ENCODE data around the gene KCMF1.

DNA sequence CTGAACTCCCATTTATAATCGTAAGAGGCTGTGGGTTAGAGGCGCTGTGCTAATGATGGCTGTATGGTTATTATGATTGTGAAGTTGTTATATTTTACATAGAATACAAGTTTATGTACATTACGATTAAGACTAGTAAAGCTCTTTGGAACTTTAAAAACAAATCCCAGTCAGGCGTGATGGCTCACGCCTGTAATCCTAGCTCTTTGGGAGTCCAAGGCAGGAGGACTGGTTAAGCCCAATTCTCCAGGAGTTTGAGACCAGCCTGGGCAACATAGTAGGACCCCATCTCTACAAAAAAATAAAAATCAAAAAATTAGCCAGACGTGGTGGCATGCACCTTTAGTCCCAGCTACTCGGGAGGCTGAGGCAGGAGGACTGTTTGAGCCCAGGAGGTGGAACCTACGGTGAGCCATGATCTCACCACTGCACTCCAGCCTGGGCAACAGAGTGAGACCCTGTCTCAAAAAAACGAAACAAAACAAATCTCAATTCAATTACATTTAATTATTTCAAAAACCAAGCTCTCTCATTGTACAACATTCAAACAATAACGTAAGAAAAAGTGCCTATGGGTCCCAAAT, 23.9 kb upstream of the KCMF1 start:
- no peak for TF ChIP-seq ZFX (IDR thresholded peaks at IDR 0.05)
- TF ChIP-seq, protein P1, sequence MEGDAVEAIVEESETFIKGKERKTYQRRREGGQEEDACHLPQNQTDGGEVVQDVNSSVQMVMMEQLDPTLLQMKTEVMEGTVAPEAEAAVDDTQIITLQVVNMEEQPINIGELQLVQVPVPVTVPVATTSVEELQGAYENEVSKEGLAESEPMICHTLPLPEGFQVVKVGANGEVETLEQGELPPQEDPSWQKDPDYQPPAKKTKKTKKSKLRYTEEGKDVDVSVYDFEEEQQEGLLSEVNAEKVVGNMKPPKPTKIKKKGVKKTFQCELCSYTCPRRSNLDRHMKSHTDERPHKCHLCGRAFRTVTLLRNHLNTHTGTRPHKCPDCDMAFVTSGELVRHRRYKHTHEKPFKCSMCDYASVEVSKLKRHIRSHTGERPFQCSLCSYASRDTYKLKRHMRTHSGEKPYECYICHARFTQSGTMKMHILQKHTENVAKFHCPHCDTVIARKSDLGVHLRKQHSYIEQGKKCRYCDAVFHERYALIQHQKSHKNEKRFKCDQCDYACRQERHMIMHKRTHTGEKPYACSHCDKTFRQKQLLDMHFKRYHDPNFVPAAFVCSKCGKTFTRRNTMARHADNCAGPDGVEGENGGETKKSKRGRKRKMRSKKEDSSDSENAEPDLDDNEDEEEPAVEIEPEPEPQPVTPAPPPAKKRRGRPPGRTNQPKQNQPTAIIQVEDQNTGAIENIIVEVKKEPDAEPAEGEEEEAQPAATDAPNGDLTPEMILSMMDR (conservative IDR thresholded peaks at IDR 0.05): no peak

Measured in C4-2B (cell line).